Motor neuron (in vitro differentiated cells): ENCODE measurements around the gene TSPY9. TPM values are rescaled to one million over a fixed set of nuclear protein-coding genes. Genes with fewer than 3 reads are reported as not detected.
"Not testable (repeated sequence)": the region's sequence is repeated elsewhere in the genome, so short reads cannot be mapped to it uniquely, and the experiment has no call there.

ENCODE experiments used
- ATAC-seq, 8 experiments: fragments of 200-7000 bp; cut with Tn5 transposase; replicated peaks in 6 of 8; 2 replicates each; pipeline ENCODE4 v1.8.0; 2021; ENCODE audit warnings: mild to moderate bottlenecking in 8 of 8, moderate library complexity in 8 of 8
- H3K27ac ChIP-seq, 2 donors: fragments of 250-450 bp; sonication (Bioruptor Pico); 2 replicates each; pipeline ENCODE4 v1.9.0; 2021; ENCODE audit warnings: antibody characterized with exemption in 2 of 2, mild to moderate bottlenecking in 2 of 2, moderate library complexity in 1 of 2
- H3K4me1 ChIP-seq, 2 donors: fragments of 250-450 bp; sonication (Bioruptor Pico); replicated peaks in 1 of 2; 2 replicates each; pipeline ENCODE4 v1.6.1; 2021; ENCODE audit warnings: antibody characterized with exemption in 2 of 2, mild to moderate bottlenecking in 2 of 2, moderate library complexity in 1 of 2
- H3K4me3 ChIP-seq, 5 donors: fragments of 250-450 bp; sonication (Bioruptor Pico); 2 replicates each; pipeline ENCODE4 v1.9.0; 2021; ENCODE audit warnings: antibody characterized with exemption in 5 of 5, mild to moderate bottlenecking in 5 of 5, moderate library complexity in 4 of 5
- WGBS, 10 experiments: fragments of 450-650 bp; shearing (Covaris generic); methylation state at CpG; one replicate each; pipeline ENCODE4 v1.0.0; 2022; 5-methylcytosine and 5-hydroxymethylcytosine counted together
- in situ Hi-C, 9 experiments: fragments of 400-800 bp; cut with MboI; loops; one replicate each; pipeline ENCODE4 v1.15.0; 2021; ENCODE audit warnings: low sequenced_read_pairs in 9 of 9, low pct_unique_long_range_greater_than_20kb in 2 of 9; ENCODE audit not compliant: unreplicated experiment in 9 of 9
- total RNA-seq, 8 experiments: library from RNA; unstranded; fragments of 300-600 nt; gene quantifications; 2 replicates each; pipeline versions ENCODE4 v1.2.3 to v1.2.4, GENCODE V29; 2022

Gene TSPY9
- total RNA-seq = 1 to 10 TPM in 1 of 8 experiments, under 1 TPM in 1, not detected in 6; 0.71 to 2.0 TPM

DNA sequence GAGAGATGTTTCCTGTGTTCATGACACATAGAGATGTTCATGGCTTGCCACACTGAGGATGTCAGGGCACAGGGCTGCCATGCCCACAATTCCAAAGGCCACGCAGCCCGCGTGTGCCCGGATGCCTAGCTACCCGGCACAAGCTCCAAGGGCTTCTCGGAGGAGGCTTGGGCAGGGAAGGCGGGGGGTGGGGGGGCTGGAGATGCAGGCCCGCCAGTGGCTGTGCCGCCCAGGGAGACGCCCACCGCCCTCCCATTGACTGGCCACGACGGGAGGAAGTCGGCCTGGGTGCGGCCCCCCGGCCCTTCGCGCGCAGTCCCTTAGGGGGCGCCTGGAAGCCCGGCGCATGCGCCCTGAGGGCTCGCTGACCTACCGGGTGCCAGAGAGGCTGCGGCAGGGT is at the start of gene TSPY9:
TSS of gene TSPY9 (plus strand) at position 301 of the 400 bp plus-strand sequence. CDS start at position 347, 46 bp downstream.
- ATAC-seq, H3K27ac ChIP-seq, H3K4me3 ChIP-seq, in situ Hi-C loops, H3K4me1 ChIP-seq: not testable (repeated sequence)
- no CpG with 5 or more reads among the region's 26 CpGs for WGBS, 10 experiments

DNA sequence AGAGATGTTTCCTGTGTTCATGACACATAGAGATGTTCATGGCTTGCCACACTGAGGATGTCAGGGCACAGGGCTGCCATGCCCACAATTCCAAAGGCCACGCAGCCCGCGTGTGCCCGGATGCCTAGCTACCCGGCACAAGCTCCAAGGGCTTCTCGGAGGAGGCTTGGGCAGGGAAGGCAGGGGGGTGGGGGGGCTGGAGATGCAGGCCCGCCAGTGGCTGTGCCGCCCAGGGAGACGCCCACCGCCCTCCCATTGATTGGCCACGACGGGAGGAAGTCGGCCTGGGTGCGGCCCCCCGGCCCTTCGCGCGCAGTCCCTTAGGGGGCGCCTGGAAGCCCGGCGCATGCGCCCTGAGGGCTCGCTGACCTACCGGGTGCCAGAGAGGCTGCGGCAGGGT is 20.4 kb upstream of the TSPY9 start, which contains the start of gene TSPY1:
TSS of gene TSPY1 (plus strand) at position 301 of the 400 bp plus-strand sequence. CDS start at position 347, 46 bp downstream.
- H3K4me3 ChIP-seq, H3K4me1 ChIP-seq, in situ Hi-C loops, H3K27ac ChIP-seq, ATAC-seq: not testable (repeated sequence)
- no CpG with 5 or more reads among the region's 25 CpGs for WGBS, 10 experiments

DNA sequence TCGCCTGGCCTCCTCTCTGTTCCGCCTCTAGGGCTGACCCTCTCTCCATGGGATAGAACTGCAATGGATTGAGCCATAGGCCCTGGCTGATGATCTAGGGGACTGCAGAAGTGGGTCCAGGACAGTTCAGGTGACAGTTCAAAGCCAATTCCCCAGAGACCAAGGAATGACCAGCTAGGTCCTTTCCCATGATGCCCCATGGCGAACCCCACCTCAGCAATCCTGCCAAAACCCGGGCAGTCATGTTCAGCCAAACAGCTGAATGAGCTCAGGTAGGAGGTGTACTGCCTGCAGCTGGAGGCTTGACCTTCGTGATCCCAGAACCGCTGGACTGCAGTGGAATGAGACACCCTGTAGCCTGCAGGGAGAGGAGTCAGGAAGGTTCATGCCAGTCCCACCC is 17.3 kb downstream of the TSPY9 start:
- H3K27ac ChIP-seq, ATAC-seq, H3K4me1 ChIP-seq, in situ Hi-C loops, H3K4me3 ChIP-seq: not testable (repeated sequence)
- no CpG with 5 or more reads among the region's 6 CpGs for WGBS, 10 experiments

- H3K4me1 ChIP-seq, H3K4me3 ChIP-seq, H3K27ac ChIP-seq, in situ Hi-C loops, ATAC-seq: not testable (repeated sequence)
- no CpG with 5 or more reads among the region's 12 CpGs for WGBS, 10 experiments
These were observed 29.2 kb downstream of the TSPY9 start for GRCh38 chrY:9516287-9516686.

DNA sequence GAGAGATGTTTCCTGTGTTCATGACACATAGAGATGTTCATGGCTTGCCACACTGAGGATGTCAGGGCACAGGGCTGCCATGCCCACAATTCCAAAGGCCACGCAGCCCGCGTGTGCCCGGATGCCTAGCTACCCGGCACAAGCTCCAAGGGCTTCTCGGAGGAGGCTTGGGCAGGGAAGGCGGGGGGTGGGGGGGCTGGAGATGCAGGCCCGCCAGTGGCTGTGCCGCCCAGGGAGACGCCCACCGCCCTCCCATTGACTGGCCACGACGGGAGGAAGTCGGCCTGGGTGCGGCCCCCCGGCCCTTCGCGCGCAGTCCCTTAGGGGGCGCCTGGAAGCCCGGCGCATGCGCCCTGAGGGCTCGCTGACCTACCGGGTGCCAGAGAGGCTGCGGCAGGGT is 40.5 kb downstream of the TSPY9 start, which contains the start of gene TSPY10:
TSS of gene TSPY10 (plus strand) at position 301 of the 400 bp plus-strand sequence. CDS start at position 347, 46 bp downstream.
- WGBS, 10 experiments = no CpG with 5 or more reads among the region's 26 CpGs
- ATAC-seq, in situ Hi-C loops, H3K4me3 ChIP-seq, H3K27ac ChIP-seq, H3K4me1 ChIP-seq: not testable (repeated sequence)

Other genes starting within 250 kb of the TSPY9 start
- 1 to 10 TPM in 1 of 8 experiments, under 1 TPM in 1, not detected in 6; 0.15 to 1.1 TPM for gene TSPY4, start 149.8 kb upstream of the TSPY9 start, total RNA-seq
- gene TSPY8, start 129.5 kb upstream of the TSPY9 start, total RNA-seq = not detected
- gene TSPY3, start 88.8 kb upstream of the TSPY9 start, total RNA-seq = 1 to 10 TPM in 1 of 8 experiments, under 1 TPM in 2, not detected in 5; 0.50 to 2.6 (median 0.58) TPM
- gene TSPY1, start 20.3 kb upstream of the TSPY9 start, total RNA-seq = under 1 TPM in 1 of 8 experiments, not detected in 7; 0.28 TPM
- gene TSPY10, start 40.6 kb downstream of the TSPY9 start, total RNA-seq = under 1 TPM in 2 of 8 experiments, not detected in 6; 0.42 to 0.81 TPM